Glomerular visceral epithelial cell (primary cell): ENCODE measurements around the gene IL1RAPL1.
A peak's percentile ranks its signal among the peaks of the same experiment; 100 is the strongest.

ENCODE experiments used
- DNase-seq: peaks from one replicate; pipeline ENCODE4 v3.0.0-alpha.2; 2016; ENCODE audit errors: extremely low spot score

IL1RAPL1 gene

DNA sequence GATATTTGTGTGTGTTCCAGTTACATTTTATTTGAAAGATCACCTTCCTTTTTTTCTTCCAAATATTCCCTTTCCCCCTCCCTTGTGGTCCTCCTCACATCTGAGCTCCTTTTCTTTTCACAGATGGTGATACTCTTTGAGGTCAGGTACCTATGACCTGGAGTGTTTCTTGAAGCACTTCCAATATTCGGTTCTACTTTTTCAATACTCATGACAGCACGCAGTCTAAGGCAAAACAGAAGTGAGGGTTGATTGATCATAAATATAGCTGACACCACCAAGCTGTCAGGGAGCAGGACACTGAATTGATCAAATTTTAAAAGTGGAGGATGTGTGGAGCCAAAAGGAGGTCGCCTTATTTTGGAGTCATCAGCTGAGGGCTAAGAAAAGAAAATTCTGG is 1293.7 kb downstream of the IL1RAPL1 start:
- no peak for DNase-seq

DNA sequence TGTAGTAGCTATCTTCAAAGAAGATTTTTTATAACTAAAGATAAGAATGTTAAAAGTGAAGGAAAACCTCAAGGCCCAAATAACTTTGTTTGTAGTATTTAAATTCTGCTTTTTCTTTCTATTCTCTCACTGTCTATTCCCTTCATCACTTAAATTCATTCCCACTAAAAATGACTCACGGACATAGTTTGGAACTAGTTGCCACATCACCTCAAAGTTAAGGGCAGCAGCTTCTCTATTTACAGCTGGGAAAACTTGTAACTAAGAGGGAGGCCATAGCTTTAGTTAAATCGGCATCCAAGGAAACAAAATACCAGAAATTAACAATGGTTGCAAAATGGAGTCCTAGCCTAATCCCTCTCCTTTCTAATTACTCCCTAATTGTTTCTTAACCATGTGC is 1302.8 kb downstream of the IL1RAPL1 start:
- DNase-seq: no peak

DNA sequence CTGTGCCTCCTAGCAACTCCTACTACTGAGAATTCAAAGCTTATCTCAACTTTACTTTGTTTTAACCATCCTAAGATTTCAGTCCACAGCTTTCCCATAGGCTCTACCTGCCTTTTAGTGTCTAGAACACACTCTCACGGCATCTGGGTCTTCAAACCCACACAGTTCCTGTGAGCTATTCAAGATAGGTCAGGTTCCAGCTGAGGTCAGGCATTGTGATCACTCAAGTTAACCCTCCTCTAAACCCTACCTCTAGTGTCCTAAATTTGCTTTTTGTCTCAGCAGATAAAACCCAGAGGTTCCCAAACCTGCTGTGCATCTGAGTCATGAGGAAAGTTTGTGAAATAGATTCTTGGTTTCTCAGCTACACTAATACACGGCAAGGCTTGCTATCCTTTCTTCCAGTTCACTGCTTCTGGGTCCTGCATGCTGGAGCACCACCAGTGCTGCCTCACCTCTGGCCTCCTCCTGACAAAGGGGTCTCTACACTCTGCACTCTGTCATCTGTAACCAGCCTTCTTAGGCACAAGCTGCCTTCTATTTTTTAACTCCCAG is 1303.5 kb downstream of the IL1RAPL1 start:
- DNase-seq: no peak

DNA sequence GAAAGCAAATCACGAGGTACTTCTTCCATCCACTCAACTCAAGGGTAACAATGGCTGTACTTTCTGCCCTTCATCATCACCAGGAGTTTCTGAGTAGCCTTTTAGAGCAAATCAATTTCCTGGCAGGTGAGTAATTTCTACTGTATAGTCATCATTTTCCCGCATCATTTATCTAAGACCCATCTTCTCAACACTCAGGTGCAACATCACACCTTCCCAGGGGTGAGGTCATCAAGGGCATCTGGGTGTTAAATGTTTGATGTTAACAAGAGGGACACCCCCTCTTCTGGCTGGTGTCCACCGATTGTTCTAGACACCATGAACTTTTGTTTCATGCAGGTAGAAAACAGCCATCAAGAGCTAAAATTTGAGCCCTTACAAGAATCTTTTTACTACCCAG is 1314.8 kb downstream of the IL1RAPL1 start:
- no peak for DNase-seq

GRCh38 chrX:29903360-29903759 is 1316.1 kb downstream of the IL1RAPL1 start:
- DNase-seq: no peak

GRCh38 chrX:29911673-29912072 is 1324.4 kb downstream of the IL1RAPL1 start:
- DNase-seq: no peak

DNA sequence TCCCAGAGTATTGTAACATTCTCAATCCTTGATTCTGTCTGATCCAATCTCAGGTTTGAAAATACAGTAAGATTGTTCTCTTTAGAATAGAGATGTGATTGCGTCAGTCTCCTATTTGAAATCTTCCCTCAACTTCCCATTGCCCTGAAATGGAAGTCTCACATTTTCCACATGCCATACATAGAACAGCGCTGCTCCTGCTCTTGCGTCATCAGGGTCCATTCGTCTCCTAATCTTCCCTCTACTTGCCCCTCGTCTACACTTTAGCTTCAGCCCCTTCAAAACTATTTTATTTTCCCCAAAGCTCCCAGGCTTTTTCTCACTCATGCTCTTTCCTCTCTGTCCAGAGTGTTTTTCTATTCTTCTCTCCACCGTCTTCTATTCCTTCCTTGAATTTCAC is 1326.4 kb downstream of the IL1RAPL1 start:
- DNase-seq: no peak

DNA sequence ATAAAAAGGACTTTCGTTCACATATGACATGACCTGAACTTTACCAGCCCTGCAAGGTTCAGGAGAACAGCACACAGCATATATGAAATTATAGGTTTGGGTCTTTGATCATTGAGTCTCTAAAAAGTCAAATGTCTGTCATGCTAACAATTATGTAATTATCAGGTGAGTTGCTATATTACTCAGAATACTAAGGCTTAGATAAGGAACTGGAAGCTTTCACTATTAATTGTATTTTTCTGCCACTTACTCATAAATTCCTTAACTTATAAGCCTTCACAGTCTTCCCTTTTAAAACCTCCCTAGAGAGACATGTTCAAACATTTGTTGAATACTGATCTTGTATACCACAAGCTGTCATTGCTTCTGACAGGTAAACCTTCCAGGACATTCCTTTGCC is 1335.4 kb downstream of the IL1RAPL1 start:
- DNase-seq: no peak

GRCh38 chrX:29926056-29926455 is 1338.8 kb downstream of the IL1RAPL1 start:
- DNase-seq: peak; percentile 3

GRCh38 chrX:29926659-29927058 is 1339.4 kb downstream of the IL1RAPL1 start:
- DNase-seq: no peak

DNA sequence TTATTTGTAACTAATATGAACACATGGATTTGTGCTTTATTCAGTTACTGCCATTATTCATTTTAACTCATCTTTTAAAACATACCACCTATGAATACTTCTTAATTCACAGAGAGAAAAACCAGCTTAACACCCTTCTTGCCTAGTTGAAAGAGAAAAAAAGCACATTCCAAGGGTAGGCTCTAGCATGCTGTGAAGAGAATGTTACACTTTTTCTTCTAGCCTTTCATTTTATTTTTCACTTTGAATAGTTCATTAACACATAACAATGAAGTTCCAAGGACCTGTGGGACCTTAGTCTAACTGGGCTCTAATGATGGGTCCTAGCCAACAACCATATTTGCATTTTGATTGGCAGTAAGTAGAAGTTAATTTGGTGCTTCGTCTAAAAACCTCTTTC is 1348.2 kb downstream of the IL1RAPL1 start:
- no peak for DNase-seq

GRCh38 chrX:29940750-29941149 is 1353.5 kb downstream of the IL1RAPL1 start:
- DNase-seq: no peak

- no peak for DNase-seq
Observed at GRCh38 chrX:29941287-29941686, 1354.0 kb downstream of the IL1RAPL1 start.

GRCh38 chrX:29947225-29947624 is 1360.0 kb downstream of the IL1RAPL1 start:
- no peak for DNase-seq

DNA sequence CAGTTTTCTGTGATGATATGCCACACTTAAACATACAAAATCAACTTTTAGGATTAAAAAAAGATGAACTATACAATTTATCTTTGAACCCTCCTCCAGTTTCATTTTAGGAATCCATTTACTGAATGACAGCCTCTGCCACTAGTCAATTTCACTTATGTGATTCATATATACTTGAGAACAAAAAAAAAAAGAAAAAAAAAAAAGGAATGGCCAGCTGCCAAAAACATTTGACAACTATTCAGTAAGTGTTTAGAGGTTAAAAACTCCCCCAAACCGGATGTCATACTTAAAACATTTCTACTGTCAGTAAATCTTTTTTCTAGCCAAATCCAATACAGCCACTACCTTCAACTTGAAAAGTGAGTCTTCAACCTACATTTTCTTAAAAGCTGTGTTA is 1361.4 kb downstream of the IL1RAPL1 start:
- DNase-seq: peak; percentile 19

DNA sequence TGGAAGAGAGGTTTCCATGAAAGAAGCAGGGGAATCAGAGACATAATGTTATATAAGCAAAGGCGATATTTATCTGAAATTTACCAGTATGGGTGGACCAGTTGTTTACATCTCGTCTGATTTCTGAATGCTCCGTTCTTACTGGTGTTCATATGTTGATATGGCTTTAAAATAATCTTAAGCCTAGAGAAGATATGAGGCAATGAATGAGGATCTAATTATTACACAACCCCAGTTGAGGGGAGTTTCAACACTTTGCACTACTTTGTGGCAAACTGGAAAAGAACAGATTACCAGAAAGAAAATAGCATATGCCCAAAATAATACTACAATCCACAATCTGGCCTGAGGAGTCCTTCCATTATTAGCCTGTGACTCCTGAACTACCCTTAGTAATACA is 1364.8 kb downstream of the IL1RAPL1 start:
- no peak for DNase-seq

- DNase-seq: no peak
Observed at GRCh38 chrX:29962061-29962460, 1374.8 kb downstream of the IL1RAPL1 start.

- no peak for DNase-seq
Observed at GRCh38 chrX:29965634-29966033, 1378.4 kb downstream of the IL1RAPL1 start.

DNA sequence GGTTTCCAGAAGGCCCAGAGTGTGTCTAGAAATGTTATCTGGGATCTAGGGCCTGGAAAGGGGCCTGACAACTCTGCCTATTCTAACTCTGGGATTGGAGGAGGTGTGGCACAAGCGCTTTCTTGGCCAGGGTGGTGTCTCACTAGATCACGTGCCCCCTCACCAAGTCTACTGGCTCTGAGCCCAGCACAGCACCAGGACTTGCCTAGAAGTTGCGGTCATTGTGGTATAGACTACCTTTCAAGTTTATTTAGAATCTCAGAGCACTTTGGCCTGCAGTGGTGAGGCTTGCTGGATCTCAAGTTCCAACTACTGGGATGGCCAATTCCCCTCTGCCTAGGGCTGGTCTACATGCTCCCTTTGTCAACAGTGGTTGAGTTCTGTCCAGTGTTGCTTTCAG is 1404.8 kb downstream of the IL1RAPL1 start:
- DNase-seq: no peak

GRCh38 chrX:30005813-30006212 is 1418.6 kb downstream of the IL1RAPL1 start:
- DNase-seq: no peak
